GM21529 (cell line): Measurements from ENCODE around the gene GDPD4.

ENCODE experiments used
- ATAC-seq: cut with Tn5 transposase; IDR thresholded peaks from one replicate; pipeline ENCODE4 v1.9.1; 2021; ENCODE audit not compliant: unreplicated experiment

The GDPD4 gene

DNA sequence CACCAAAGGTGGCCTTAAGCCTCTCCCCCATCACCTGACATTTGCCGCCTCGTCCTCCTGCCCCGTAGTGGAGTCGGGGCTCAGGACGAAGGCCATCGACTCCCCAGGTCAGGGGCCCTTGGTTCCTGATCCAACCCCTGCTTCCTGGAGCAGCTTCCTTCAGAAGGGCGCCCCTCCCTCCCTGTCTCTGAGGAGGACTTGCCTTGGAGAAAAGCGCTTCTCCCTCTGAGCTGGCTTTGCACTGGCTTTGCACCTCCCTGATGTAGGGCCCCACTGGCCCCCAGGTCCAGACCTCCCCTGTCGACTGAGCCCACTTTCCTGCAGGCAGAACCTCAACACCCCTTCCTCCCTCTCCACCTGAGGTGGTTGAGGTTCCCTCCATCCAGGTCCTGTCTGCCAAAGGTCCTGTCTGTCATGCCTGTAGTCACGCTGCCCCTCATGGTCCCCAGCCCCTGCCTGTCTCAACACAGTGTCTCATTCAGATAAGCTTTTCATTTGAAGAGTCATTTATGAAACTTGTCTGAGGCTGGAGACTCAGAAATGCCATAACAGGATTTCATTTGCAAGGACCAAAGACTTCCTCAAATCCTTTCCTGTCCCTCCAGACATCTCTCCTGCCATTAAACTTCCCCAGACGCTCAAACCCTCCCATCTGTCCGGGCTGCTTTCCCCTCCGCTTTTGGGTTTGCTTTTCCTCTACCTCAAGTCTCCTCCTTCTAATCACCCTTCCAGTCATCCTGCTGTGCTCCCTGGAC, 95.0 kb downstream of the GDPD4 start:
- no peak for ATAC-seq

GRCh38 chr11:77205467-77206263, 95.8 kb downstream of the GDPD4 start:
- ATAC-seq: no peak

GRCh38 chr11:77204754-77205466, 96.6 kb downstream of the GDPD4 start:
- no peak for ATAC-seq

- no peak for ATAC-seq
These were observed 97.4 kb downstream of the GDPD4 start for GRCh38 chr11:77203901-77204753.

GRCh38 chr11:77202941-77203900, 98.3 kb downstream of the GDPD4 start:
- ATAC-seq: no peak

DNA sequence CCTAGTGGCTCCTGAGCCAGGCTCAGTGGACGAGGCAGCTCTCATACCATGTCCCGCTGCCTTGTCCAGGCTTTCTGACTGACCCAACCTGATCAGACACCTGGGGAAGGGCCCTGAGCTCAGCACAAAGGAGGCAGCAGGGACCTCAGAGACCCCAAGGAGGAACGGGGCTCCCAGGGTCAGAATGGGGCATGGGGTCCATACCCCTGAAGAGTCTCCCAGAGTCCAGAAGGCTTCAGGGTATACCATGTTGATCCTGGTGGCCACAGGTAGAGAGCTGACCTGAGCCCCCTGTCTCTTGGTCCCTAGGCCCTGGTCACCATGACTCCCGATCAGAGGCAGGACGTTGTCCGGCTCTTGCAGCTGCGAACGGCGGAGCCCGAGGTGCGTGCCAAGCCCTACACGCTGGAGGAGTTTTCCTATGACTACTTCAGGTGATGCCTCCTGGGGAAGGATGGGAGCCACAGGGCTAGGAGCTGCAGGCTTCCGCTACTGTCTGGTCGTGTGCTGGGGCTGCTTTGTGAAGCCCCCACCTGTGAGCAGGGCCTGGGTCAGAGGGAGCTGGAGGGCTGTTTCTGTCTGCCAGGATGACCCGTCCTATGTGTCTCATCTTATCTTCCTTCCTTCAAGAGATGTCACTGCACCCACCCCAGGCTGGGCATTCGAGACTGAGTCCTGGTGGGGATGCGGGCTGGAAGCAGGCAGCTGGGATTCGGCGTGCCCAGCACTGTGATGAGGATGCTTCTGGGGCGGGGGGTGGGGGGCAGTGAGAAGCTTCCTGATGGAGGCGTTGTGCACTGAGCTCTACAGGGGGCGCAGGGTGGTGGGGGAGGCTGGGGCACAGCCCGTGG, 99.3 kb downstream of the GDPD4 start:
- no peak for ATAC-seq

GRCh38 chr11:77201370-77201769, 100.1 kb downstream of the GDPD4 start:
- ATAC-seq: no peak

GRCh38 chr11:77200351-77201268, 100.9 kb downstream of the GDPD4 start:
- ATAC-seq: no peak

DNA sequence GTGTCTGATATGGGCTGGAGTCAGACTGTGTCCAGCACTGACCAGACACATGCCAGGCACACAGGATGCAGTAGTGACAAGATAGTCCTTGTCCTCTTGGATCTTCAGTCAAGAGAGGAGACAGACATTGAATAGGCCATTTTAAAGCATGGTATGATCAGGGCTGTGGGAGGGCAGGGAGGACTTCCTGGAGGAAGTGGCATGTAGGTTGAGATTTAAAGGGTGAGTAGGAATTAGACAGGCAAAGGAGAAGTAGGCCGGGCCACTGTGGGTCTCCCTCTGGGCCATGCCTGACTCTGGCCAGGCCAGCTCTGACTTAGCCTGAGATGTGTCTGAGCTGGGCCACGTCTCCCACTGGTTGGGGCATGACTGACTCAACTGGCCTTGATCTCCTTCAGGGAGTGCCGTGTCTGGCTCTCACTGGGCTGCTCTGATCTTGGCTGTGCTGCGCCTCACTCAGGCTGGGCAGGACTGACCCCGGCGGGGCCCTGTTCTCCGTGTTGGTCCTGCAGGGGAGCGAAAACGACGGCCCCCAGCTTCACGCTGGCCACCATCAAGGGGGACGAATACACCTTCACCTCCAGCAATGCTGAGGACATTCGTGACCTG, 102.2 kb downstream of the GDPD4 start:
- no peak for ATAC-seq

DNA sequence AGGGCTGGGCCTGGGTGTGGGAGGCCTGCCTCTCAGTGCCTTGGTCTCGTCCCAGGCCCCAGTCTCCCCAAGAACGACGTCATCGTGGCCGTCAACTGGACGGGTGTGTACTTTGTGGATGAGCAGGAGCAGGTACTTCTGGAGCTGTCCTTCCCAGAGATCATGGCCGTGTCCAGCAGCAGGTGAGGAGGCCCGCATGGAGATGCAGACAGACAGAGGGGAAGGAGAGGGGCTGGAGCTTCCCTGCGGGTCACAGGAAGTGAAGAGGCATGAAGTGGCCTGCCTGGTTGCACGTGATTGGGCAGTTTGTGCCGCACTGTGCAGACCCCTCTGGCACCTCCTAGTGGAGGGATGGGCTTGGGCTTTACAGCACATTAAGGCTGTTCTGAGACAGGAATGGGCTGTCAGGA, 103.0 kb downstream of the GDPD4 start:
- ATAC-seq: no peak

- no peak for ATAC-seq
These were observed 103.7 kb downstream of the GDPD4 start for GRCh38 chr11:77197626-77198320.

GRCh38 chr11:77196961-77197360, 104.5 kb downstream of the GDPD4 start:
- no peak for ATAC-seq

- no peak for ATAC-seq
These were observed 106.3 kb downstream of the GDPD4 start for GRCh38 chr11:77195071-77195755.

- ATAC-seq: no peak
These were observed 107.3 kb downstream of the GDPD4 start for GRCh38 chr11:77193911-77194830.

DNA sequence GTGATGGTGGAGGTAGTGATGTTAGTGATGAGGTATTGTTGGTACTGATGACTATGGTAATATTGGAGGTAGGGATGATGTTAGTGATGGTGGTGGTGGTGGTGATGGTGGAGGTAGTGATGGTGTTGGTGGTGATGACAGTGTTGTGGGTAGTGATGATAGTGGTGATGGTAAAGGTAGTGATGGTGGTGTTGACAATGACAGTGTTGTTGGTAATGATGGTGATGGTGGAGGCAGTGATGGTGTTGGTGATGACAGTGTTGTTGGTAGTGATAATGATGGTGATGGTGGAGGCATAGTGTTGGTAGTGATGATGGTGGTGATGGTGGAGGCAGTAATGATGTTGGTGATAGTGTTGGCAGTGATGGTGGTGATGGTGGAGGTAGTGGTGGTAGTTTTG, 108.3 kb downstream of the GDPD4 start:
- ATAC-seq: no peak
